ENCODE results near the gene GSDMA.

The GSDMA gene

GRCh38 chr17:39963829-39964228 lies 1.0 kb downstream of the GSDMA start:
- DNase-seq, result no peak

GRCh38 chr17:39965017-39965699 lies 2.4 kb downstream of the GSDMA start:
- DNase-seq, result no peak

- no peak for DNase-seq
These were observed 4.0 kb downstream of the GSDMA start for GRCh38 chr17:39966771-39967170.

GRCh38 chr17:39968761-39969160 lies 6.0 kb downstream of the GSDMA start:
- no peak for DNase-seq

- no peak for DNase-seq
These were observed 6.6 kb downstream of the GSDMA start for GRCh38 chr17:39969375-39969774.

GRCh38 chr17:39970157-39970692 lies 7.4 kb downstream of the GSDMA start:
- no peak for DNase-seq

GRCh38 chr17:39971076-39971603 lies 8.3 kb downstream of the GSDMA start:
- no peak for DNase-seq

- no peak for DNase-seq
These were observed 9.5 kb downstream of the GSDMA start for GRCh38 chr17:39972271-39972670.

GRCh38 chr17:39973496-39973895 lies 10.7 kb downstream of the GSDMA start:
- no peak for DNase-seq

GRCh38 chr17:39974433-39974832 lies 11.6 kb downstream of the GSDMA start:
- DNase-seq, result no peak

GRCh38 chr17:39975801-39976200 lies 13.0 kb downstream of the GSDMA start:
- no peak for DNase-seq

GRCh38 chr17:39979016-39979670 lies 16.3 kb downstream of the GSDMA start:
- peak; percentile 74 for DNase-seq

- no peak for DNase-seq
These were observed 17.1 kb downstream of the GSDMA start for GRCh38 chr17:39979893-39980350.

GRCh38 chr17:39980351-39981206 lies 17.8 kb downstream of the GSDMA start, which contains the start of gene PSMD3:
Gene PSMD3 (plus strand): TSS chr17:39980807. CDS start chr17:39980971, 164 bp downstream.
- peak; percentile 99 for DNase-seq

- DNase-seq, result no peak
These were observed 18.5 kb downstream of the GSDMA start for GRCh38 chr17:39981207-39981741.

GRCh38 chr17:39981766-39982375 lies 19.1 kb downstream of the GSDMA start:
- no peak for DNase-seq

GRCh38 chr17:39988206-39988810 lies 25.5 kb downstream of the GSDMA start:
- no peak for DNase-seq

GRCh38 chr17:39994448-39994847 lies 31.6 kb downstream of the GSDMA start:
- DNase-seq, result no peak

- no peak for DNase-seq
These were observed 32.6 kb downstream of the GSDMA start for GRCh38 chr17:39995438-39995837.

GRCh38 chr17:39996162-39996561 lies 33.4 kb downstream of the GSDMA start:
- no peak for DNase-seq

- DNase-seq, result no peak
These were observed 34.0 kb downstream of the GSDMA start for GRCh38 chr17:39996800-39997199.

- DNase-seq, result no peak
These were observed 34.7 kb downstream of the GSDMA start for GRCh38 chr17:39997543-39997942.
